Glutamatergic neuron (in vitro differentiated cells): ENCODE results near the gene HAS3. TPM values are rescaled to one million over a fixed set of nuclear protein-coding genes. Genes with fewer than 3 reads are reported as not detected.

Experiments
- DNase-seq: peaks from one replicate; pipeline ENCODE4 v3.0.0; 2022
- H3K27ac Mint-ChIP-seq: one replicate; pipeline ENCODE4 v1.8.0; 2020; ENCODE audit warnings: mild to moderate bottlenecking, mixed read lengths, inconsistent platforms; ENCODE audit not compliant: unreplicated experiment
- H3K27me3 Mint-ChIP-seq: one replicate; pipeline ENCODE4 v1.8.0; 2020; ENCODE audit warnings: mild to moderate bottlenecking, moderate library complexity, mixed read lengths, inconsistent platforms; ENCODE audit not compliant: unreplicated experiment
- H3K36me3 Mint-ChIP-seq: one replicate; pipeline ENCODE4 v1.8.0; 2020; ENCODE audit warnings: mild to moderate bottlenecking, mixed read lengths, inconsistent platforms; ENCODE audit not compliant: unreplicated experiment
- H3K4me1 Mint-ChIP-seq: one replicate; pipeline ENCODE4 v1.8.0; 2020; ENCODE audit warnings: mild to moderate bottlenecking, low read depth, mixed read lengths, inconsistent platforms; ENCODE audit not compliant: unreplicated experiment
- H3K4me3 Mint-ChIP-seq: one replicate; pipeline ENCODE4 v1.8.0; 2020; ENCODE audit warnings: mild to moderate bottlenecking, mixed read lengths, inconsistent platforms; ENCODE audit not compliant: unreplicated experiment
- H3K9me3 Mint-ChIP-seq: one replicate; pipeline ENCODE4 v1.8.0; 2020; ENCODE audit warnings: mild to moderate bottlenecking, moderate library complexity, mixed read lengths, inconsistent platforms; ENCODE audit not compliant: unreplicated experiment
- CTCF ChIP-seq: fragments of 200-600 bp; sonication (generic); IDR thresholded peaks from one replicate; pipeline ENCODE4 v1.5.0; 2021; ENCODE audit not compliant: partially characterized antibody, unreplicated experiment
- total RNA-seq: library from RNA; stranded (reverse); fragmentation: NEBNext Ultra II Directional; extraction: Animal tissue kit (Norgen Biotek cat#: 25700); gene quantifications from one replicate; pipeline ENCODE4 v1.2.1, GENCODE V29; 2021; ENCODE audit not compliant: unreplicated experiment

The HAS3 gene
- total RNA-seq, 1 donor from 2014 or later = 0.42 TPM

DNA sequence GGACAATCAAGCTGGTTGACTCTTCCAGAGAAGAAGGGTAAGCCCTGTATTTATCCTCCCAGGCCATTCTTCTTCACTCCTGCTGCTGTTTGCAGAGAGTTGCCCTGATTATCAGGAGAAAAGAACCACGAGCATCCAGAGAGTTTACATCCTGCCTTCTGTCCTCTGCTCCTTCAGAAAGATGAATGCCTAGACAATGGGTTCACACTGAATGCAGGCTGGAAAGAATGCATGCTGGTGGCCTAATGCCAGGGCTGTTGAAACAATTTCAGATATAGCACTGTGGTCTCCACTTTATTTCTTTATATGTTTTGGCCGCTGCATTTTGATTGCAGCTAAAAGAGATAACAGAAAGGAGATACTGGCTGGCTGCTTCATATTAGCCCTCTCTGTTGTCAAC is 21.2 kb upstream of the HAS3 start:
- peaks cover 2% of the 10 kb centered on the region for H3K27me3 Mint-ChIP-seq
- no peak overlapping the region for H3K27ac Mint-ChIP-seq
- no peak for DNase-seq

GRCh38 chr16:69085032-69085695 is 20.3 kb upstream of the HAS3 start:
- Mint-ChIP-seq H3K36me3 (no peaks in the 10 kb centered on the region), H3K4me1 (no peaks in the 10 kb centered on the region), H3K27ac (no peak overlapping the region), H3K9me3 (no peaks in the 10 kb centered on the region), H3K27me3 (peaks cover 2% of the 10 kb centered on the region), H3K4me3 (no peak overlapping the region)
- TF ChIP-seq CTCF = no peak
- DNase-seq = no peak

More for the DNA sequence above, 21.2 kb upstream of the HAS3 start:
- H3K9me3 Mint-ChIP-seq = no peaks in the 10 kb centered on the region
- H3K36me3 Mint-ChIP-seq = no peaks in the 10 kb centered on the region
- no peak overlapping the region for H3K4me3 Mint-ChIP-seq
- no peak for TF ChIP-seq CTCF
- H3K4me1 Mint-ChIP-seq = no peaks in the 10 kb centered on the region

GRCh38 chr16:69087161-69087581 is 18.3 kb upstream of the HAS3 start:
- Mint-ChIP-seq H3K4me3 (no peak overlapping the region), H3K27me3 (peaks cover 3% of the 10 kb centered on the region), H3K36me3 (no peaks in the 10 kb centered on the region), H3K9me3 (no peaks in the 10 kb centered on the region), H3K4me1 (no peaks in the 10 kb centered on the region), H3K27ac (no peak overlapping the region)
- no peak for DNase-seq
- TF ChIP-seq CTCF = no peak

GRCh38 chr16:69088684-69089083 is 16.8 kb upstream of the HAS3 start:
- no peak for TF ChIP-seq CTCF
- H3K9me3 Mint-ChIP-seq = no peaks in the 10 kb centered on the region
- H3K4me3 Mint-ChIP-seq = no peak overlapping the region
- peaks cover 4% of the 10 kb centered on the region for H3K27me3 Mint-ChIP-seq
- H3K36me3 Mint-ChIP-seq = no peaks in the 10 kb centered on the region
- H3K4me1 Mint-ChIP-seq = no peaks in the 10 kb centered on the region
- no peak for DNase-seq
- H3K27ac Mint-ChIP-seq = no peak overlapping the region

DNA sequence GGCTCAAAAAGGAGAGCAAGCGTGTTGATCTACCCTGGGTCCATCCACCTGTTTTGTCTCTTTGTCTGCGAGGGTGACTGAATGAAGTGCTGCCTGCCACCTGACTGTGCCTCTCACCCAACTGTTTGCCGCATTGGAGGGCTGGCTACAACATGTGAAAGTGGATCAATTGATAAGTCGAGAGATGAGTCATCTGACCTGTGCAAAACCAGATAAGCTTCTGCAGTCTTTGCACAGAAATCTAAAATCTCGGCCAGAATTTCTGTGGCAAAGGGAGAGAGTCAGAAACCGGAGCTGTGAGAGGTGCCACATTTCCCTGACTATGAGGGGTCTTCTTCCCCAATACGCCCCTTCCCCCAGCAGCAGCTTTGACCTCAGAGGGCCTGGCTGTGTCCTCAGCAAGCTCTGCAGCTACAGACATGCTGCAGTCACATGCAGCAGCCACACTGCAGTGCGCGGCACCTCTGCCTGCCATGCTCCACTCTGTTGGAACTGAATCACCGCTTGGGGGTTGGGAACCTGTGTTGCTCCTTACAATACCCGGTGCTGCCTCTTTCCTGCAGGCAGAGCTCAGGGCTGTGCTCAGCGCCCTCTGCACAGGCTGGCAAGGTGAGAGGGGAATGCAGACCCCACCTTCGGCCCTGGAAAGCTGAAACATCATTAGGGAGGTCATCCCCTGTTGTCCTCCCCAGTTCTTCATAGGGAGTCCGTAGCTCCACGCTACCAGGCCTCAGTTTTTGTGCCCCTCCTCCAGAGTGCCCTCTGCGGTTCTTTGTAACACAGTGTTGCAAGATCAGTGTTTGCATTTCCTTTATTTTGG is 16.2 kb upstream of the HAS3 start:
- Mint-ChIP-seq H3K4me1 (no peaks in the 10 kb centered on the region), H3K9me3 (no peaks in the 10 kb centered on the region), H3K4me3 (no peak overlapping the region), H3K27me3 (peaks cover 4% of the 10 kb centered on the region), H3K36me3 (no peaks in the 10 kb centered on the region), H3K27ac (no peak overlapping the region)
- no peak for TF ChIP-seq CTCF
- DNase-seq = no peak
